ENCODE data around the gene ACAP3.

ACAP3 gene

GRCh38 chr1:1329304-1330210, 21.8 kb upstream of the ACAP3 start:
- no peak for DNase-seq (ENCODE audit: extremely low read depth, insufficient read length)
- Histone ChIP-seq H3K27me3 (replicated peaks; ENCODE audit: control insufficient read depth, insufficient read depth, low read length) (no peaks in the 10 kb centered on the region), H3K4me3 (replicated peaks; ENCODE audit: low read depth, low read length) (no peak overlapping the region), H3K36me3 (ENCODE audit: control insufficient read depth, insufficient read depth, low read length) (peaks cover 6% of the 10 kb centered on the region)
- TF ChIP-seq CTCF (IDR thresholded peaks at IDR 0.05; ENCODE audit: insufficient read depth, low read length, poor library complexity, severe bottlenecking) = no peak

GRCh38 chr1:1328254-1328653, 20.5 kb upstream of the ACAP3 start:
- TF ChIP-seq CTCF (IDR thresholded peaks at IDR 0.05; ENCODE audit: insufficient read depth, low read length, poor library complexity, severe bottlenecking) = no peak
- peaks cover 6% of the 10 kb centered on the region for H3K36me3 ChIP-seq (ENCODE audit: control insufficient read depth, insufficient read depth, low read length)
- no peaks in the 10 kb centered on the region for H3K27me3 ChIP-seq (replicated peaks; ENCODE audit: control insufficient read depth, insufficient read depth, low read length)
- H3K4me3 ChIP-seq (replicated peaks; ENCODE audit: low read depth, low read length) = no peak overlapping the region
- no peak for DNase-seq (ENCODE audit: extremely low read depth, insufficient read length)

GRCh38 chr1:1327291-1327690, 19.6 kb upstream of the ACAP3 start:
- Histone ChIP-seq H3K4me3 (replicated peaks; ENCODE audit: low read depth, low read length) (no peak overlapping the region), H3K27me3 (replicated peaks; ENCODE audit: control insufficient read depth, insufficient read depth, low read length) (no peaks in the 10 kb centered on the region), H3K36me3 (ENCODE audit: control insufficient read depth, insufficient read depth, low read length) (peaks cover 6% of the 10 kb centered on the region)
- DNase-seq (ENCODE audit: extremely low read depth, insufficient read length) = no peak
- no peak for TF ChIP-seq CTCF (IDR thresholded peaks at IDR 0.05; ENCODE audit: insufficient read depth, low read length, poor library complexity, severe bottlenecking)

- no peak for TF ChIP-seq CTCF (IDR thresholded peaks at IDR 0.05; ENCODE audit: insufficient read depth, low read length, poor library complexity, severe bottlenecking)
- H3K4me3 ChIP-seq (replicated peaks; ENCODE audit: low read depth, low read length) = peak overlapping the region; percentile 96
- DNase-seq (ENCODE audit: extremely low read depth, insufficient read length) = no peak
- peaks cover 9% of the 10 kb centered on the region for H3K36me3 ChIP-seq (ENCODE audit: control insufficient read depth, insufficient read depth, low read length)
- H3K27me3 ChIP-seq (replicated peaks; ENCODE audit: control insufficient read depth, insufficient read depth, low read length) = no peaks in the 10 kb centered on the region
These were observed 18.4 kb upstream of the ACAP3 start for GRCh38 chr1:1326075-1326605.

- Histone ChIP-seq H3K4me3 (replicated peaks; ENCODE audit: low read depth, low read length) (peak overlapping the region; percentile 96), H3K36me3 (ENCODE audit: control insufficient read depth, insufficient read depth, low read length) (peaks cover 9% of the 10 kb centered on the region), H3K27me3 (replicated peaks; ENCODE audit: control insufficient read depth, insufficient read depth, low read length) (no peaks in the 10 kb centered on the region)
- no peak for DNase-seq (ENCODE audit: extremely low read depth, insufficient read length)
- TF ChIP-seq CTCF (IDR thresholded peaks at IDR 0.05; ENCODE audit: insufficient read depth, low read length, poor library complexity, severe bottlenecking) = no peak
These were observed 17.8 kb upstream of the ACAP3 start for GRCh38 chr1:1325288-1326074.
